GM12891 (cell line): ENCODE data around the gene MIS12.

Source experiments
- POLR2A ChIP-seq: IDR thresholded peaks from 2 replicates; pipeline ENCODE4 v1.6.1; 2011; ENCODE audit warnings: low read depth, low read length, control low read depth
- POLR2AphosphoS5 ChIP-seq: IDR thresholded peaks from 2 replicates; pipeline ENCODE4 v1.6.1; 2011; ENCODE audit warnings: low read depth, low read length, control low read depth
- TAF1 ChIP-seq: IDR thresholded peaks from 2 replicates; pipeline ENCODE4 v1.6.1; 2011; ENCODE audit warnings: low read depth, low read length, control low read depth

DNA sequence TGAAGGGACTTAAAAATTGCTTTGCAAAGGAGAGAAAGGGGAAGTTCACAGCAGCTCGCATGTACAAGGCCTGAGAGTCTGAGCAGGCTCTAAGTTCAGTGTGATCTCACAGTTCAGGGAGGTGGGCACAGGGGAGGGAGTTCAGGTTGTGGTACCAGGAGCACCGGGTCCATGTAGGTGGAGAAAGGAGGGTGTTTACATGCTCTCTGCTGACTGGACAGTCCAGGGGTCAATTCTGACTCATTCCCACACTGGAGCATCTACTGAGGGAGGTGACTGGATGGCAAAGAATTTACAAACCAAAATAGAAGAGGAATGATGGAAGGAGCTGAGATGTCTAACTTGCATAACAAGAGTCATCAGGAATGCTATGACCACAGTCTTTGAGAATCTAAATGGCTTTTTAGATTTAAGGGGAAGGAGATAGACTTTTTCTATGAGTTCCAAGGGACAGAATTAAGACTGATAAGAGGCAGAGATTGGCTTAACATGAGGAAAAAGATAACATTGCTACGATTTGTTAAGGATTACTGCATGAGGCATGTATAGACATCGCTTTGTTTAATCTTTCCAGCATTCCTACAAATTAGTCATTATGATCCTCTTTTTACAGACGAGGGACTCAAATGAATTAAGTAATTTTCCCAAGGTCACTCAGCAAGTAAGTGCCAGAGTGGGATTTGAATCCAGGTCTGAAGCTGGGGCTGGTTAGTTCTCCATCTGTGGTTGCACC lies 29.9 kb downstream of the MIS12 start:
- TF ChIP-seq POLR2A (no peak), TAF1 (no peak), POLR2AphosphoS5 (no peak)
